Brain pericyte (primary cell): ENCODE measurements around the gene ITPRID2.

Source experiments
- DNase-seq: peaks from one replicate; pipeline ENCODE4 v3.0.0-alpha.2; 2012; ENCODE audit warnings: low read depth, low spot score

The ITPRID2 gene

DNA sequence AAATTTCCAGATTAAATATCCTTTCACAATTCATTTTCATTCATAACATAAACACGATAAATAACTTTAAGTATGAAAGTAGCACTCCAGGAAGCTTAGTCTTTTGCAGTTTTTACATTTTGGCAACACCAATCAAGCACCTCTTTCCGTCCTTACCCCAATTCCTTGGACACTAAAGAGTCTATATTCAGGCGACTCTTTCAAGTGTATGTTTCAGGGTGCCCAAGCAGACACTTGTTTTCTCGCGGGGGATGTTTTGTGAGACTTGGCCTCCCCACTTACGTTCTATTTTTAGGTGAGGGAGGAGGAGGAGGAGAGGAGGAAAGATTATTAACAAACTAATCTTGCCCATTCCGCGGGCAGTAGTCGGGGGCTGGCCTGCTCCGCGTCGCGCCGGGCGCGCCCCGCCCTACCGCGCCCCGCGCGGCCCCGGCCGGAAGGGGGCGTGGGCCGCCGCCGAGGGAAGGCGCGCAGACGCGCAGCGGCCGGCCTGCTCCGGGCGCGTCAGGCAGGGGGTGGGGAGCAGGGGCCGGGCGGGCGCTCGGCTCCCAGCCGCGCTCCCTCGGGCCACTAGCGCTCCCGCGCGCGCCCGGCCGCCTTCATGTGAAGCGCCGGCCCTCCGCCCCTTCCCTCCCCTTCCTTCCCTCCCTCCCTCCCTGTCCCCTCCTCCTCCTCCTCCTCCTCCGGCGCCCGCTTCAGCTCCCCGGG, at the start of gene ITPRID2:
ITPRID2 (plus strand) TSS at position 473 of the 708 bp plus-strand sequence. CDS start 337 bp downstream, outside the sequence.
- DNase-seq: no peak

DNA sequence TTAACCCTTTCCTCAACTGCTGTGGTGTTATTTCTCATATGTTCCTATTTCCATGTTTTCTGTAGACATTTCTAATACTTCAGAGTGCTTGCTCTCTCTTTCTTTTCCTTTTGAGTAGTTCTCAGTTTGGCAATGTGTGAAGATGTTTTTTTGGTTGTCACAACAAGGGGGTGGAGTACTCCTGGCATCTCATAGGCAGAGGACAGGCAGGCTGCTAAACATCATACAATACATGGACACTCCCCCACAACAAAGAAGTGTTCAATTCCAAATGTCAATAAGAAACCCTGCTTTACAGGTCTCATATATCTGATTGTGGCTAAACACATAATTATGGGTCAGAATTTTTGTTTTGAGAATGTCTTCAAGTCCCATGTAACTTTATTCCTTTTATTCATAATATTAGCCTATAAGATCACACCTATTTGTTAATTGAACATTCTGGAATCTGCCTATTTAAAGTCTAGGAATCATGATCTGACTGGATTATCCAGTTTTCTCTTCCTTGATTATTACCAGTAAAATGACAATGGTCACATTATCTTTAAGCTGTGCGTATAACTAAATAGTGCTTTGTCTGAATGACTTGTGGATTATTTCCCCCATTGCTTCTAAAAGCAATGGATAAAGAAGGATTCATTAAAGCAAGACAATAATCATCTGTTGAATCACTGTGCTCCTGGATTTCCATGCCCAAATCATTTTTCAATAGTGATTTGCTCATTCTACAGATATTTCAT, 46.8 kb upstream of the ITPRID2 start:
- DNase-seq: no peak

GRCh38 chr2:181846399-181847197, 44.9 kb upstream of the ITPRID2 start:
- DNase-seq: no peak

GRCh38 chr2:181847198-181847556, 44.4 kb upstream of the ITPRID2 start:
- no peak for DNase-seq

GRCh38 chr2:181847702-181848101, 43.8 kb upstream of the ITPRID2 start:
- no peak for DNase-seq

GRCh38 chr2:181848261-181848886, 43.2 kb upstream of the ITPRID2 start:
- DNase-seq: no peak

DNA sequence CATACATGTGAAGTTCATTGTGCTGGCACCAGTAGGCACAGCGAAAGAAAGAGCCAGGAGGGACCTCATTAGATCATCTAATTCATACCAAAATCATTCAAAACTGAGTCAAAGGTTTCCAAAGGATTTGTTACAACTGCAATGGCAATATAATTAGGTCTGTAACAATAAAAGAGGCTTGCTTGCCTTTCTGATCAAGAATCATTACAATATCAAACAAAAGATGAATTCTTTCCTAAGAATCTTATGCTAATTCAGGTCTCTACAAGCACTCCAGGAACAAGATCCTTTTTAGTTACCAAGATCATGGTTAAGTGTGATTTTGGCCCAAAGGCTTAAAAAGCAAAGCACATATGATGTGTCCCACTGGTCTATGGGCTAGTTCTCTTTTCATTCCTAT, 41.9 kb upstream of the ITPRID2 start:
- no peak for DNase-seq

DNA sequence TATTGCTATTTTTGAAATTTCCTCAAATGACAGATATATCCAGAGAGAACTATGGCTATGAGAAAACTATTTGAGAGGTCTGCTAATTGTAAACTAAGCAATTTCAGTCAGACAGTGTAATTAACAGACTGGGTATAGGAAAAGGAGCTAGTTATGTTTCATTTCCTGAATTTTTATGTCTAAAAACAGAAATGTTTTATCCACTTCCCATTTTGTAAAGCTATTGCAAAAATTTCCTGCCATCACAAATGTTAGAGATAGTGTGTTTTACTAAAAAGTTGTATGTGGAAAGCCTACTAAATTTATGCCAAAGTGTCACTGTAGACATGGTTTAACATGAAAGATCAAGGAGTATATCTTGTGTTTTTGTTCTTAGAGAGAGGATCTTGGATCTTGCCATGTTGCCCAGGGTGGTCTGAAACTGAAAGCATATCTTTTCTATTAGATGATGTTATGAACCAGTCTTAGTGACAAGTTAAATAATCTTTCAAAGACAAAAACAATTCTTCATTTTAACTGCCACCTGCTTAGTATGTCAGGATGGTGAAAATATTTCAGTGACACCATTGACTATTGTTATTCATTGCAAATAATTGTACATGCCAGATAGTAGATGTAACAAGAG, 40.5 kb upstream of the ITPRID2 start:
- no peak for DNase-seq

DNA sequence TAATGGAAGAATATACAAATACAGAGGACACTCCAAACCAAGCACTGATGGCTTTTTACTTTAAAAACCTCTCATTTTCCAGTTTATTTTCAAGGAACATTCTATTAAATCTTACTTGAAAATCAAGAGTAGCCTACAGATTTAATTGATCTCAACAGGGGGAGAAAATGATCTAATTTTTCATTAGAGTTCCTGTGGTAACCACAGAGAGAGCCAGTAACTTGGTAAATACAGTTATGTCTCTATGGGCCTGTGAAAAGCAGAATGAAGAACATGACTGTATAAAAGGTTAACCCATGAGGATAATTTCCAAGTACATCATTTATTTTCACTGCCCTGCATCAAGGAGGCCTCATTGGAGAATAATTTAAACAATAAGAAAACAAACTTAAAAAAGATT, 39.8 kb upstream of the ITPRID2 start:
- no peak for DNase-seq

DNA sequence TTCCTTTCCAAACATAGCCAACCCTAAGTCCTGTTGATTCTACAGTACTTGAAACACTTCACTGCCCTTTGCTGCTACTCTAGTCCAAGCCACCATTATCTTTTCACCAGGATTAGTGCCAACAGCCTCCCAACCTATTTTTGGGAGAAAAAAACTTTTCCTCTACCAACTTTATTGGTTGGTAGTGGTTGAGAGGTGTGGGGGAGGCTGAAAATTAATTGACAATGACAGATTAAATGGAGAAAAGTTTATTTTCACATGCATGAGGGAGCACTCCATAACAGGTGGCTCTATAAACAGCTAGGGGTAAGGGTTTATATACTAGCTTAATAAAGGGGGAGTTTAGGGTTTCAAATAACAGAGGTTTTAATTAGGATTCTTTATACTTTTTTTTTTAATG, 37.8 kb upstream of the ITPRID2 start:
- DNase-seq: no peak

DNA sequence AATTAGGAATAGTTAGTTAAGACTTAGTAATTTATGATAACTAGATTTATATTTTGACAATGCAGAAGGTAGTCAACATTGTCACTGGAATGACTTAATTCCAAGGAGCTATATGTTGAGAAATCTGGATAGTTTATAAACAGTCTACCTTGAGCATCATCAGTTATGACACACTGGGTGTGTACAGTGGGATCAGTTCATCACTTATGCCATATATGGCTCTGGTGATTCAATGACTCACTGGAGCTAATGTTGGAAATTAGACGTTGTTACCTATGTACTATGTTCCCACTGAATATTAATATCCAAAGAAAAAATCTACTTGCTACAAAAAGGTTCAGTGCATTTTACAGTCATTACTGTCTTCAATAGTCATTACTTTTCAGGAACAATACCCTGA, 34.0 kb upstream of the ITPRID2 start:
- DNase-seq: no peak

DNA sequence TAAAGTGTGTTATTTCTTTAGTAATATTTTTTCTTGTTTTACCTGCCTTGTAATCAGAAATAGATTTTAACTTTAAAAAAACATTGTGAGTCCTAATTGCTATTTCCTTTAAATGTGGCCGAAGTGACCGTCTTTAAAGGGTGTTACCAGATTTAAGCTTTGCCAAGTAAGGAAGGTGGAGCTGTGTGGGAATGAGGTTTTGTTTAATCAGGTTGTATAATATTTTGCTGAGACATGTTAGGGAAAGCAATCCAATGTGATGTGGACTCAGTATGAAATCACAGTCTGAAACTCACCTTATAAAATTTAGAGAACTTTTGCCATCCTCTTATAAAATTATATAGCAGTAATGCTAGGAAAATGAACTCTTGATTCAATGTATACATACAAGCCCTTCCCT, 32.9 kb upstream of the ITPRID2 start:
- no peak for DNase-seq

DNA sequence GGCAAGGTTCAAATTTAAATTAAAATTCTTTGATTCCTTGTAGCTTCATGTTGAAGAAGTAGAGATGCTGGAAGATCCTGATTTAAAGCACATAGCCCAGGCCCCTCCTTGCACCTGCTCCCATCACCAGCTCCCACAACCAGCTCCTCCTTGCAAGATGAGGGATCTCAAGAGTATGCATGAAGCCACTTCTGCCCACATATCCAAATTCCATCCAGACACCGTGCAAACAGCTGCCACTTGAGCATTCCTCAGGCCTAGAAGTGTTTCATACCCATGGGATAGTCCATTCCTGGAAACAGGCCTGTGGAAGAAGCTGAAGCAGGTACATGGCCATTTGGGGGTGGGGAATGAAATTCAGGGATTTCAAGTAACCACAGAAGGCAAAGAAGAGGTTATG, 32.4 kb upstream of the ITPRID2 start:
- no peak for DNase-seq

DNA sequence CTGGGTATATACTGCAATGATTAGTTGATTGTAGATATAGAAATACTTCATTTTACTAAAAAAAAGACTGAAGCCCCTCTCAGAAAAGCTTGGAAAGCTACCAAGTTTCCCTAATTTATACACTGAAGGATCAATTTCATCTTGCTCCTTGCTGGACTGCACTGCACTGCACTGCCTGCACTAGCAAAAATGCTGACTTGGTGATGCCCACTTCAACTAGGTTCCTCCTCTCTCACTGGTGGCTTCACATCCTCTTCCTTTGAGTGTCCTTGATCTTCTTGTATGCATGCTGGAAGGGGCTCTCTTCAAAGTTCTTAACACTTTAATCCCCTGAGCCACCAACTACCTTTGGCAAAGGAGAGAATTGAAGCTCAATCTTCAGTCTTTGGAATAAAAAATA, 31.7 kb upstream of the ITPRID2 start:
- no peak for DNase-seq

GRCh38 chr2:181861379-181861778, 30.2 kb upstream of the ITPRID2 start:
- no peak for DNase-seq

DNA sequence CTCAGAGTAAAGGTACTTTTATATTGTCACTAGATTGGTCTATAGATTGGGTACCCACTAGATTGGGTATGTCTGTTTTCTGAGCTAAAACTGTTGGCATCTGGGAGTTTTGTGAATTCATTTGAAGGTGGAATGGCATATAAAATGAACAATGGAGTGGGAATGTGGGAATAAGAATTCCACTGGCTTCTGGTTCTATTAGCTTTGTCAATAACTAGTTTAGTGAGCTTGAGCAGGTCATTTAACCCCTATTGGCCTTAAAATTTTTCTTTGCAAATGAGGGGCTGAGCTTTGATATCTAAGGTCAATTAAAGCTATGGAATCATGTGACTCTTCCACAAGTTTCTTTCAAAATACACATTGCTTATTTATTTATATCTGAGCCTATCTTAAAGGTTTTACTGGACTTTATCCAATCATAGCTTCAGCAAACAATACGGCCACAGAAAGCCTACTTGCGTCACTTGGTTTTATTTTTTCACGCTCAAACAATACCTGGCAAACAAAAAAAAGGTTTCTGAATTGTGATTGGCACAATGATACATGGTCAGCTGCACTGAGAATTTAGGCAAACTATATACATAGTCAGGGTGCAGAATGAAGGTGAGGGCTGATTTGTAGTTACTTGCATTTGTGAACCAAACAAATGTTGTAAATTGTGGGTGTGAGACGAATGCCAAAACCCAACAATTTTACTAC, 28.8 kb upstream of the ITPRID2 start:
- no peak for DNase-seq

GRCh38 chr2:181872178-181872577, 19.4 kb upstream of the ITPRID2 start:
- no peak for DNase-seq

GRCh38 chr2:181876614-181877063, 14.9 kb upstream of the ITPRID2 start:
- DNase-seq: no peak

- no peak for DNase-seq
These were observed 14.3 kb upstream of the ITPRID2 start for GRCh38 chr2:181877181-181877664.

GRCh38 chr2:181878448-181878847, 13.1 kb upstream of the ITPRID2 start:
- DNase-seq: no peak

- no peak for DNase-seq
These were observed 12.2 kb upstream of the ITPRID2 start for GRCh38 chr2:181879295-181879694.
